Progenitor cell of endocrine pancreas (in vitro differentiated cells): Measurements from ENCODE around the gene PAF1. TPM values are rescaled to one million over a fixed set of nuclear protein-coding genes. Genes with fewer than 3 reads are reported as not detected.

Experiments used
- DNase-seq: peaks from one replicate; pipeline ENCODE4 v3.0.0; 2021; ENCODE audit warnings: low spot score; ENCODE audit not compliant: unreplicated experiment
- H3K27ac Mint-ChIP-seq: 2 replicates; pipeline ENCODE4 v1.8.0; 2021; ENCODE audit warnings: mild to moderate bottlenecking, moderate library complexity, mixed read lengths
- H3K27me3 Mint-ChIP-seq: 2 replicates; pipeline ENCODE4 v1.8.0; 2021; ENCODE audit warnings: mixed read lengths
- H3K36me3 Mint-ChIP-seq: 2 replicates; pipeline ENCODE4 v1.8.0; 2022; ENCODE audit warnings: mixed read lengths; ENCODE audit not compliant: insufficient read depth
- H3K4me1 Mint-ChIP-seq: 2 replicates; pipeline ENCODE4 v1.8.0; 2021; ENCODE audit warnings: low read depth, mixed read lengths
- H3K4me3 Mint-ChIP-seq: 2 replicates; pipeline ENCODE4 v1.8.0; 2021; ENCODE audit warnings: low read depth, mild to moderate bottlenecking, moderate library complexity, mixed read lengths
- H3K9me3 Mint-ChIP-seq: 2 replicates; pipeline ENCODE4 v1.8.0; 2021; ENCODE audit warnings: low read depth, mixed read lengths
- total RNA-seq: library from RNA; stranded (reverse); gene quantifications from 2 replicates; pipeline ENCODE4 v1.2.1, GENCODE V29; 2021
- TF ChIP-seq, protein P1 (sequence below): fragments of 200-600 bp; sonication (generic); IDR thresholded peaks from one replicate; pipeline ENCODE4 v1.5.0; 2021; ENCODE audit warnings: antibody characterized with exemption, mild to moderate bottlenecking; ENCODE audit not compliant: unreplicated experiment

The PAF1 gene
- total RNA-seq, 1 donor from 2014 or later, result 49.4 TPM

DNA sequence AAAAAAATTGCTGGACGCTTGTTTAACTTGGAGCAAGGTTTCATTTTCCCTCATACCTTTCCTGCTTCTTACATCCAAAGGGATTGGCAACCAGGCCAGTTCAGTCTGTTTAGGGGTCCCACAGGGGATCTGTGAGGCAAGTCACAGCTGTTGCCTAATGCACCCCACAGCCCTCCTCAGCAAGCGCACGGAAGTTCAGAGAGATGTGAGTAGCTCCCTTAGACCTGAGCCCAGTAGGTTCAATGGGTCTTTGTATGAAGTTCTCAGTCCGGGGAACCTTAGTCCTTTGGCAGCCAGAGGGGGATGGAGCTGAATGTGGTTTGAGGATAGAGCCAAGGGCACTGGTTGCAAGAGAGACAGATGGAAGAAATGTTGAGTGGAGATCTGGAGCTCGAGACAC, 35.7 kb downstream of the PAF1 start:
- TF ChIP-seq, protein P1, sequence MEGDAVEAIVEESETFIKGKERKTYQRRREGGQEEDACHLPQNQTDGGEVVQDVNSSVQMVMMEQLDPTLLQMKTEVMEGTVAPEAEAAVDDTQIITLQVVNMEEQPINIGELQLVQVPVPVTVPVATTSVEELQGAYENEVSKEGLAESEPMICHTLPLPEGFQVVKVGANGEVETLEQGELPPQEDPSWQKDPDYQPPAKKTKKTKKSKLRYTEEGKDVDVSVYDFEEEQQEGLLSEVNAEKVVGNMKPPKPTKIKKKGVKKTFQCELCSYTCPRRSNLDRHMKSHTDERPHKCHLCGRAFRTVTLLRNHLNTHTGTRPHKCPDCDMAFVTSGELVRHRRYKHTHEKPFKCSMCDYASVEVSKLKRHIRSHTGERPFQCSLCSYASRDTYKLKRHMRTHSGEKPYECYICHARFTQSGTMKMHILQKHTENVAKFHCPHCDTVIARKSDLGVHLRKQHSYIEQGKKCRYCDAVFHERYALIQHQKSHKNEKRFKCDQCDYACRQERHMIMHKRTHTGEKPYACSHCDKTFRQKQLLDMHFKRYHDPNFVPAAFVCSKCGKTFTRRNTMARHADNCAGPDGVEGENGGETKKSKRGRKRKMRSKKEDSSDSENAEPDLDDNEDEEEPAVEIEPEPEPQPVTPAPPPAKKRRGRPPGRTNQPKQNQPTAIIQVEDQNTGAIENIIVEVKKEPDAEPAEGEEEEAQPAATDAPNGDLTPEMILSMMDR, result no peak

DNA sequence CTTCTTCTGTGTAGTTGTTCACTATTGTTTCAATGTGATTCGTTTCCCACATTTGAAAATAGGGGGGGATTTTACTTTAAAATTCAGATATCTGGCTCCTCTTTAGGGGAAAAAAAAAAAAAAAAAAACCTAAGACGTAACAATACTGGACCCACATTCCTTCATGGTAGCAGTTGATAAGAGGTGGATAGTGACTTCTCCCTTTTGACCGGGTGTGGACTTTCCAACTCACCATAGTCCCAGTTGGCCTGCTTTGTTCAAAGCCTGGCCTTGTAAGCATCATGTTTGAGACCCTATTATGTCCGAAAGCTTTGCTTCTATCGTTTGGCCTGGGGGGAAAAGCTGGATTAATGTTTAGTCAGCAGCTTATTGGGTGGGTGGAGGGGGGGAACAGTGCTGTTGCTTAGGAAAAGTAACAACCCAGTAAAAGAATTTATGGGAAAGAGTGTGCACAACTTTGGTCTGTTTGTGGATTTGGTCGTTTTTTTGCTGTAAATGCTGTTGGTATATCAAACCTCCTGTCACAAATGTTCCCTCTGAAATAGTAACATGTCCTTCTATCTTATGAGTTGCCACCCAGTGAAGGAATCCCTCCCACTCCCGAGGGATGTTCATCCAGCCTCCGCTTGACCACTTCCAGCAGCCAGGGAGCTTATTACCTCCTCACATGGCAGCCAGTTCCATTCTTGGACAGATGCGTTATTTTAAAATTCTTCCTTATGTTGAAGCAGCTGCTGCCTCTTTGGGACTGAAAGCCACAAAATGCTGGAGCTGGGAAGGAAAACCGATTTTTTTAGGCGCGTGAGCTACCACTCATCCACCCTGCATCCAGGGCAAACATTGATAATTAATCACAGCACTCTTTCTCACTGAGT, 38.3 kb downstream of the PAF1 start:
- Mint-ChIP-seq H3K27me3 (no peaks in the 10 kb centered on the region), H3K4me1 (no peaks in the 10 kb centered on the region), H3K36me3 (peaks cover 27% of the 10 kb centered on the region), H3K4me3 (no peak overlapping the region), H3K27ac (no peak overlapping the region), H3K9me3 (no peaks in the 10 kb centered on the region)
- TF ChIP-seq, protein P1, result no peak
- DNase-seq, result no peak

More for the DNA sequence above, 35.7 kb downstream of the PAF1 start:
- Mint-ChIP-seq H3K9me3 (no peaks in the 10 kb centered on the region), H3K4me1 (no peaks in the 10 kb centered on the region), H3K4me3 (no peak overlapping the region), H3K27me3 (no peaks in the 10 kb centered on the region), H3K36me3 (peaks cover 26% of the 10 kb centered on the region), H3K27ac (no peak overlapping the region)
- DNase-seq, result no peak

DNA sequence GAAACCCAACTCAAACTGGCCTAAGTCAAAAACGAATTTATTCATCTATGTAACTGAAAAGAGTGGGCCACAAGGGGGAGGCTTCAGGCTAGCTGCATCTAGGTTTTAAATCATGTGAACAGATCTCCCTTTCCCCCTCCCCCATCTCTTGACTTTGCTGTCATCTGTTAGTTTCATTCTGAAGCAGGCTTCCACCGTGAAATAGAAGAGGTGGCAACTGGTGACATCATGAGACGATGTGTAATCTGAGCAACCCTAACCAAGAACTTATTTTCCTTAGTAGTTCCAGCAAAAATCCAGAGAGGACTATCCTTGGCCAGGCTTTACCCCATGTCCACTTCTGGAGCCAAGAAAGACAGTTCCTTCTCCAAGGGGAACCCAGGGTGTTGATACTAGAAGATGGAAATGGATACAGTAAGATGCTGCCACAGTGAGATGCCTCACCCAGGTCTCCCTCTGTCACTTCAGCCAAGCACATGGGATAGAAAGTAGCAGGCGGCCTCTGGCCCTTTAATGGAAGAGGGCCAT, 39.3 kb downstream of the PAF1 start:
- no peaks in the 10 kb centered on the region for H3K27me3 Mint-ChIP-seq
- H3K9me3 Mint-ChIP-seq, result no peaks in the 10 kb centered on the region
- no peak overlapping the region for H3K27ac Mint-ChIP-seq
- H3K4me3 Mint-ChIP-seq, result no peak overlapping the region
- TF ChIP-seq, protein P1, result no peak
- H3K36me3 Mint-ChIP-seq, result peaks cover 23% of the 10 kb centered on the region
- DNase-seq, result no peak
- no peaks in the 10 kb centered on the region for H3K4me1 Mint-ChIP-seq

DNA sequence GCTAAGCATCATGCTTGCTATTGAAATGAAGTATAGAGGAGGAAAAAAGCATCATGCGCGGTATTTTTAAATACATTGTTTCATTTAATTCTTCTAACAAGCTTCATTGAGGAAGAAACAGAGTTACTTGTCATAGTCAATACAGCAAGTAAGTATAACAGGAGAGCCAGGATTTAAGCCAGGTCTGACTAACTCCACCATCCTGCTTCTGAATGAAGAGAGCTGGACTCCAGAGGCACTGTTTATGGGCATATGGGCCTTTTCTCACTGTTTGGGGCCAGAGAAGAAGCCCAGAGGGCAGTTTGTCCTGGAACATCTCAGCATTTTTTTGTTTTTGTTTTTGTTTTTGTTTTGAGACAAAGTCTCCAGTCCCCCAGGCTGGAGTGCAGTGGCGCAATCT, 40.8 kb downstream of the PAF1 start:
- no peak overlapping the region for H3K4me3 Mint-ChIP-seq
- no peak for DNase-seq
- TF ChIP-seq, protein P1, result no peak
- peaks cover 5% of the 10 kb centered on the region for H3K4me1 Mint-ChIP-seq
- H3K36me3 Mint-ChIP-seq, result peaks cover 17% of the 10 kb centered on the region
- H3K9me3 Mint-ChIP-seq, result no peaks in the 10 kb centered on the region
- H3K27ac Mint-ChIP-seq, result no peak overlapping the region
- no peaks in the 10 kb centered on the region for H3K27me3 Mint-ChIP-seq

DNA sequence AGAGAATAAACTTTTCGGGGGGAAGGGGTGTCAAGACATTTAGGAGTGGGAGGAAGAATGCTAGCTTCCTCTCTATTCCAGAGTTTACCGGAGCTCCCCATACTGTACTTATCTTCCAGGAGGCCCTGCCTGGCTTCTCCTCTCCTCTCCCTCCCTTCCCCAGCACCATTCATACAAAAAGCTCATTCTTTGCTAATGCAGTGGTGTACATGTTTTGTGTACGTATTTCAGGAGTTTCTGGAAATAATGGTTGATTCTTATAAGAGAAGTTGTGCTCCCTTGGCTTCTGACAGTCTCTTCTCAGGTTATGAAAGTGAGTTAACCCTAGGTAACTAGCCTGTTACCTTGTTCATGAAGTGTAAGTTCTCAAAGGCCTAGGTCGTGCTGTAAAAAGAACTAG, 41.6 kb downstream of the PAF1 start:
- no peak overlapping the region for H3K4me3 Mint-ChIP-seq
- H3K9me3 Mint-ChIP-seq, result no peaks in the 10 kb centered on the region
- TF ChIP-seq, protein P1, result no peak
- no peak overlapping the region for H3K27ac Mint-ChIP-seq
- H3K27me3 Mint-ChIP-seq, result no peaks in the 10 kb centered on the region
- DNase-seq, result no peak
- peaks cover 10% of the 10 kb centered on the region for H3K4me1 Mint-ChIP-seq
- peaks cover 18% of the 10 kb centered on the region for H3K36me3 Mint-ChIP-seq
